HCT116 (cell line): Measurements from ENCODE around the gene ANXA6. TPM values are rescaled to one million over a fixed set of nuclear protein-coding genes. Genes with fewer than 3 reads are reported as not detected.
"Not testable (repeated sequence)": the region's sequence is repeated elsewhere in the genome, so short reads cannot be mapped to it uniquely, and the experiment has no call there.

Source experiments
- ATAC-seq: fragments of 200-7000 bp; cut with Tn5 transposase; 2 replicates; pipeline ENCODE4 v1.9.1; 2020; ENCODE audit warnings: mild to moderate bottlenecking, moderate library complexity
- BruUV-seq: library from RNA; stranded (reverse); fragments of 400-500 nt; replicated peaks from 2 replicates; lab custom pipeline; 2021; lab: Mats Ljungman, UMichigan
- CTCF ChIA-PET: fragments of 300-600 bp; sonication (Branson Sonifier 250); formaldehyde crosslinking; loops from one replicate; lab custom pipeline; 2021; ENCODE audit warnings: antibody characterized with exemption; lab: Charles Lee
- POLR2A ChIA-PET: fragments of 300-600, 350-600 bp; sonication (Branson Sonifier 250); formaldehyde crosslinking; loops from one replicate; lab custom pipeline; 2021; ENCODE audit warnings: antibody characterized with exemption; lab: Charles Lee
- RAD21 ChIA-PET, 2 experiments: fragments of 300-600 bp; sonication (Branson Sonifier 250); formaldehyde crosslinking; loops; one replicate each; lab custom pipeline; 2023; ENCODE audit warnings: low total read pairs in 2 of 2; ENCODE audit not compliant: uncharacterized antibody in 2 of 2, unreplicated experiment in 2 of 2, low non-redundant PET in 1 of 2; lab: Charles Lee
- DNase-seq: peaks from one replicate; pipeline ENCODE4 v3.0.0-alpha.2; 2010; ENCODE audit warnings: low read depth, low spot score
- H2AFZ ChIP-seq: fragments of 200-600 bp; shearing (Covaris generic), sonication (generic); 2 replicates; pipeline ENCODE4 v1.6.1; 2017; ENCODE audit warnings: low read depth, mixed run types, mixed read lengths, antibody characterized with exemption, low read length; ENCODE audit not compliant: poor library complexity, severe bottlenecking
- H3K27ac ChIP-seq: 2 replicates; pipeline ENCODE4 v1.5.1; 2012; ENCODE audit warnings: low read depth, low read length
- H3K27me3 ChIP-seq: fragments of 200-600 bp; sonication (generic); 2 replicates; pipeline ENCODE4 v1.6.1; 2016; ENCODE audit warnings: mixed run types, low read length, mixed read lengths; ENCODE audit not compliant: insufficient read depth
- H3K36me3 ChIP-seq, 2 experiments: fragments of 200-500 bp in 1 of 2; fragments of 200-600 bp in 1 of 2; sonication (Bioruptor generic) in 1 of 2; sonication (generic) in 1 of 2; 2 replicates each; pipeline versions ENCODE4 v1.5.1 to v1.6.1; 2014 to 2016; ENCODE audit warnings: low read length in 2 of 2, inconsistent platforms in 1 of 2, mixed read lengths in 1 of 2, mixed run types in 1 of 2; ENCODE audit not compliant: insufficient read depth in 2 of 2, control insufficient read depth in 1 of 2
- H3K4me1 ChIP-seq, 2 experiments: fragments of 200-600 bp in 1 of 2; sonication (generic) in 1 of 2; 2 replicates each; pipeline versions ENCODE4 v1.5.1 to v1.6.1; 2012 to 2017; ENCODE audit warnings: low read length in 2 of 2, inconsistent platforms in 1 of 2, mild to moderate bottlenecking in 1 of 2, mixed read lengths in 1 of 2, mixed run types in 1 of 2, moderate library complexity in 1 of 2; ENCODE audit not compliant: insufficient read depth in 2 of 2, control insufficient read depth in 1 of 2
- H3K4me2 ChIP-seq: fragments of 200-600 bp; sonication (generic); 2 replicates; pipeline ENCODE4 v1.6.1; 2017; ENCODE audit warnings: mixed run types, low read length, mixed read lengths
- H3K4me3 ChIP-seq, 2 experiments: fragments of 200-600 bp in 1 of 2; sonication (generic) in 1 of 2; replicated peaks in 1 of 2; 2 replicates each; pipeline ENCODE4 v1.5.1; 2011 to 2016; ENCODE audit warnings: low read length in 2 of 2, control low read depth in 1 of 2, low read depth in 1 of 2, mild to moderate bottlenecking in 1 of 2, mixed read lengths in 1 of 2, mixed run types in 1 of 2
- H3K79me2 ChIP-seq: fragments of 200-600 bp; sonication (generic); 2 replicates; pipeline ENCODE4 v1.6.1; 2017; ENCODE audit warnings: mild to moderate bottlenecking, mixed run types, low read length, moderate library complexity, mixed read lengths; ENCODE audit not compliant: insufficient read depth
- H3K9ac ChIP-seq: fragments of 200-600 bp; sonication (generic); 2 replicates; pipeline ENCODE4 v1.6.1; 2016; ENCODE audit warnings: low read length, mixed read lengths
- H3K9me2 ChIP-seq: fragments of 200-600 bp; sonication (generic), shearing (Covaris generic); 2 replicates; pipeline ENCODE4 v1.6.1; 2017; ENCODE audit warnings: mixed run types, mild to moderate bottlenecking, moderate library complexity; ENCODE audit not compliant: insufficient read depth
- H3K9me3 ChIP-seq, 2 experiments: fragments of 200-500 bp in 1 of 2; fragments of 200-600 bp in 1 of 2; sonication (Bioruptor generic) in 1 of 2; sonication (generic) in 1 of 2; 2 replicates each; pipeline ENCODE4 v1.6.1; 2014 to 2017; ENCODE audit warnings: low read length in 2 of 2, mixed read lengths in 2 of 2, inconsistent platforms in 1 of 2, low read depth in 1 of 2, mild to moderate bottlenecking in 1 of 2, mixed run types in 1 of 2, moderate library complexity in 1 of 2; ENCODE audit not compliant: control insufficient read depth in 1 of 2, insufficient read depth in 1 of 2
- H4K20me1 ChIP-seq: fragments of 200-600 bp; sonication (generic), shearing (Covaris generic); 2 replicates; pipeline ENCODE4 v1.6.1; 2017; ENCODE audit warnings: mixed run types, mild to moderate bottlenecking, moderate library complexity; ENCODE audit not compliant: insufficient read depth
- CEBPB ChIP-seq: IDR thresholded peaks from 2 replicates; pipeline ENCODE4 v1.6.1; 2012; ENCODE audit warnings: low read depth
- ELF1 ChIP-seq: IDR thresholded peaks from 2 replicates; pipeline ENCODE4 v1.6.1; 2012; ENCODE audit warnings: low read depth, borderline replicate concordance
- EZH2phosphoT487 ChIP-seq: fragments of 200-600 bp; IDR thresholded peaks from 2 replicates; pipeline ENCODE4 v1.6.1; 2018; ENCODE audit warnings: antibody characterized with exemption, borderline replicate concordance
- FOSL1 ChIP-seq: IDR thresholded peaks from 2 replicates; pipeline ENCODE4 v1.6.1; 2012; ENCODE audit warnings: low read depth
- JUND ChIP-seq: IDR thresholded peaks from 2 replicates; pipeline ENCODE4 v1.6.1; 2012
- SP1 ChIP-seq: IDR thresholded peaks from 2 replicates; pipeline ENCODE4 v1.6.1; 2012; ENCODE audit warnings: low read depth
- SRF ChIP-seq: IDR thresholded peaks from 2 replicates; pipeline ENCODE4 v1.6.1; 2012; ENCODE audit warnings: low read depth
- TCF7L2 ChIP-seq: IDR thresholded peaks from 2 replicates; pipeline ENCODE4 v1.7.0; 2011; ENCODE audit warnings: borderline replicate concordance, inconsistent platforms; ENCODE audit not compliant: insufficient read depth, insufficient read length; ENCODE audit errors: extremely low read depth
- ZFX ChIP-seq: fragments of 450-650 bp; IDR thresholded peaks from 2 replicates; pipeline ENCODE4 v1.6.1; 2017
- ZNF274 ChIP-seq: fragments of 200-500 bp; sonication (Bioruptor generic); IDR thresholded peaks from 2 replicates; pipeline ENCODE4 v1.6.1; 2014; ENCODE audit warnings: mild to moderate bottlenecking, low read depth, low read length, inconsistent platforms
- intact Hi-C: fragments of 100-400 bp; cut with micrococcal nuclease; formaldehyde crosslinking; loops from 2 replicates; pipeline ENCODE4 v1.10.0; 2022
- total RNA-seq: library from RNA; stranded (reverse); gene quantifications from one replicate; pipeline ENCODE4 v1.2.1, GENCODE V29; 2021; ENCODE audit not compliant: unreplicated experiment
- TF ChIP-seq, protein P1 (sequence below), 3 experiments: fragments of 200-600 bp in 1 of 3; sonication (generic) in 1 of 3; IDR thresholded peaks in 2 of 3; conservative IDR thresholded peaks in 1 of 3; 2 replicates each; pipeline ENCODE4 v1.5.1; 2012 to 2017; ENCODE audit warnings: low read depth in 2 of 3, low read length in 2 of 3, antibody characterized with exemption in 1 of 3, borderline replicate concordance in 1 of 3, control low read depth in 1 of 3, mild to moderate bottlenecking in 1 of 3, mixed read lengths in 1 of 3, mixed run types in 1 of 3, moderate library complexity in 1 of 3; ENCODE audit not compliant: insufficient read depth in 1 of 3
- TF ChIP-seq, protein P2 (sequence below): IDR thresholded peaks from 2 replicates; pipeline ENCODE4 v1.6.1; 2011; ENCODE audit warnings: mild to moderate bottlenecking, low read length, moderate library complexity; ENCODE audit not compliant: insufficient replicate concordance; ENCODE audit errors: extremely low read depth

ANXA6 gene
- total RNA-seq, 1 experiment from 2014 or later: 71.9 TPM

DNA sequence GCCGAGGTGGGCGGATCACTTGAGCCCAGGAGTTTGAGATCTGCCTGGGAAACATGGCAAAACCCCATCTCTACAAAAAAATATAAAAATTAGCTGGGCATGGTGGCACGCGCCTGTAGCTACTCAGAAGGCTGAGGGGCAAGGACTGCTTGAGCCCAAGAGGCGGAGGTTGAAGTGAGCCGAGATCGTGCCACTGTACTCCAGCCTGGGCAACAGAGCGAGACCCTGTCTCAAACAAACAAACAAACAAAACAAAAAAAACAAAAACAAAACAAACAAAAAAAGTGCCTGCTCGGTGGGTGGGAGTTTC is 39.7 kb upstream of the ANXA6 start:
- H3K27ac ChIP-seq, H4K20me1 ChIP-seq, H3K36me3 ChIP-seq, H3K9me3 ChIP-seq, H2AFZ ChIP-seq, H3K27me3 ChIP-seq, H3K4me3 ChIP-seq, RAD21 ChIA-PET, H3K4me2 ChIP-seq, DNase-seq, H3K79me2 ChIP-seq, intact Hi-C loops, CTCF ChIA-PET, H3K9me2 ChIP-seq, ATAC-seq, H3K4me1 ChIP-seq, POLR2A ChIA-PET, BruUV-seq, H3K9ac ChIP-seq: not testable (repeated sequence)

DNA sequence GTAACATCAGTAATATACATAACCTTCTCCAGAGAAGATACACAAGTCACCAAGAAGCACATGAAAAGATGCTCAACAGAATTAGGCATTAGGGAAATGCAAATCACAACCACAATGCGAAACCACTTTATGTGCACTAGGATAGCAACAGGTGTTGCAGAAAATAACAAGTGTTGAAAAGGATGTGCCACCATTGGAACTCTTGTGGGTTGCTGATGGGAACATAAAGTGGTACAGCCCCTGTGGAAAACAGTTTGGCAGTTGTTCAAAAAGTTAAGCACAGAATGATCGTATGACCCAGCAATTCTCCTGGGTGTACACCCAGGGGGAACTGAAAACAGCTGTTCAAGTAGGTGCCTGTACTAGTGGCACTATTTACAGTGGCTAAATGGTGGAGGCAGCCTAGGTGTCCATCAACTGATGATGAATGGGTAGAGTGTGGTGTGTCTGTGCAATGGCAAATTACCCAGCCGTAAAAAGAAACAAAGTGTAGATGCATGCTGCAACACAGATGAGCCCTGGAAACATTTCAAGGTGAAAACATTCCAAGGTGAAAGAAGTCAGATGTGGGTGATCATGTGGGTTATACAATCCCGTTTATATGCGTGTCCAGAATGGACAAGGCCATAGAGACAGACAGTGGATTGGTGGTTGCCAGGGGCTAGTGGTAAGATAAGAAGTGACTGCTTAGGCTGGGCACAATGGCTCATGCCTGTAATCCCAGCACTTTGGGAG is 39.1 kb upstream of the ANXA6 start:
- Histone ChIP-seq H3K4me3 (no peak overlapping the region), H3K9me3 (no peaks in the 10 kb centered on the region), H3K9ac (no peak overlapping the region), H4K20me1 (no peaks in the 10 kb centered on the region), H3K4me1 (peaks cover 0 to 2% of the 10 kb centered on the region in 2 experiments; a peak in 1 of 4 replicates), H2AFZ (no peak overlapping the region), H3K79me2 (no peaks in the 10 kb centered on the region), H3K27me3 (no peaks in the 10 kb centered on the region), H3K27ac (no peak overlapping the region), H3K36me3 (no peaks in the 10 kb centered on the region), H3K4me2 (no peak overlapping the region), H3K9me2 (no peaks in the 10 kb centered on the region)
- intact Hi-C loops: no loop called here
- CTCF ChIA-PET: no interaction called here
- POLR2A ChIA-PET: no interaction called here
- BruUV-seq: no TSS peak
- ATAC-seq (no peak), DNase-seq (no peak)
- RAD21 ChIA-PET: no interaction called here
- TF ChIP-seq SRF (no peak), CEBPB (no peak), JUND (no peak), ZFX (no peak), FOSL1 (no peak), SP1 (no peak), ELF1 (no peak), EZH2phosphoT487 (no peak), ZNF274 (no peak), TCF7L2 (no peak)
- TF ChIP-seq, protein P1, sequence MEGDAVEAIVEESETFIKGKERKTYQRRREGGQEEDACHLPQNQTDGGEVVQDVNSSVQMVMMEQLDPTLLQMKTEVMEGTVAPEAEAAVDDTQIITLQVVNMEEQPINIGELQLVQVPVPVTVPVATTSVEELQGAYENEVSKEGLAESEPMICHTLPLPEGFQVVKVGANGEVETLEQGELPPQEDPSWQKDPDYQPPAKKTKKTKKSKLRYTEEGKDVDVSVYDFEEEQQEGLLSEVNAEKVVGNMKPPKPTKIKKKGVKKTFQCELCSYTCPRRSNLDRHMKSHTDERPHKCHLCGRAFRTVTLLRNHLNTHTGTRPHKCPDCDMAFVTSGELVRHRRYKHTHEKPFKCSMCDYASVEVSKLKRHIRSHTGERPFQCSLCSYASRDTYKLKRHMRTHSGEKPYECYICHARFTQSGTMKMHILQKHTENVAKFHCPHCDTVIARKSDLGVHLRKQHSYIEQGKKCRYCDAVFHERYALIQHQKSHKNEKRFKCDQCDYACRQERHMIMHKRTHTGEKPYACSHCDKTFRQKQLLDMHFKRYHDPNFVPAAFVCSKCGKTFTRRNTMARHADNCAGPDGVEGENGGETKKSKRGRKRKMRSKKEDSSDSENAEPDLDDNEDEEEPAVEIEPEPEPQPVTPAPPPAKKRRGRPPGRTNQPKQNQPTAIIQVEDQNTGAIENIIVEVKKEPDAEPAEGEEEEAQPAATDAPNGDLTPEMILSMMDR (IDR thresholded peaks at IDR 0.05 in 2 of 3, conservative IDR thresholded peaks at IDR 0.05 in 1 of 3; ENCODE audit: borderline replicate concordance in 1 of 3, insufficient read depth in 1 of 3, low read depth in 2 of 3, low read length in 2 of 3): no peak
- TF ChIP-seq, protein P2, sequence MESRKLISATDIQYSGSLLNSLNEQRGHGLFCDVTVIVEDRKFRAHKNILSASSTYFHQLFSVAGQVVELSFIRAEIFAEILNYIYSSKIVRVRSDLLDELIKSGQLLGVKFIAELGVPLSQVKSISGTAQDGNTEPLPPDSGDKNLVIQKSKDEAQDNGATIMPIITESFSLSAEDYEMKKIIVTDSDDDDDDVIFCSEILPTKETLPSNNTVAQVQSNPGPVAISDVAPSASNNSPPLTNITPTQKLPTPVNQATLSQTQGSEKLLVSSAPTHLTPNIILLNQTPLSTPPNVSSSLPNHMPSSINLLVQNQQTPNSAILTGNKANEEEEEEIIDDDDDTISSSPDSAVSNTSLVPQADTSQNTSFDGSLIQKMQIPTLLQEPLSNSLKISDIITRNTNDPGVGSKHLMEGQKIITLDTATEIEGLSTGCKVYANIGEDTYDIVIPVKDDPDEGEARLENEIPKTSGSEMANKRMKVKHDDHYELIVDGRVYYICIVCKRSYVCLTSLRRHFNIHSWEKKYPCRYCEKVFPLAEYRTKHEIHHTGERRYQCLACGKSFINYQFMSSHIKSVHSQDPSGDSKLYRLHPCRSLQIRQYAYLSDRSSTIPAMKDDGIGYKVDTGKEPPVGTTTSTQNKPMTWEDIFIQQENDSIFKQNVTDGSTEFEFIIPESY: no peak
